NAMALWA (cell line): ENCODE measurements around the gene PTPRH.

ENCODE experiments used
- DNase-seq: peaks from one replicate; pipeline ENCODE4 v3.0.0-alpha.2; 2015; ENCODE audit warnings: low spot score

Gene PTPRH

DNA sequence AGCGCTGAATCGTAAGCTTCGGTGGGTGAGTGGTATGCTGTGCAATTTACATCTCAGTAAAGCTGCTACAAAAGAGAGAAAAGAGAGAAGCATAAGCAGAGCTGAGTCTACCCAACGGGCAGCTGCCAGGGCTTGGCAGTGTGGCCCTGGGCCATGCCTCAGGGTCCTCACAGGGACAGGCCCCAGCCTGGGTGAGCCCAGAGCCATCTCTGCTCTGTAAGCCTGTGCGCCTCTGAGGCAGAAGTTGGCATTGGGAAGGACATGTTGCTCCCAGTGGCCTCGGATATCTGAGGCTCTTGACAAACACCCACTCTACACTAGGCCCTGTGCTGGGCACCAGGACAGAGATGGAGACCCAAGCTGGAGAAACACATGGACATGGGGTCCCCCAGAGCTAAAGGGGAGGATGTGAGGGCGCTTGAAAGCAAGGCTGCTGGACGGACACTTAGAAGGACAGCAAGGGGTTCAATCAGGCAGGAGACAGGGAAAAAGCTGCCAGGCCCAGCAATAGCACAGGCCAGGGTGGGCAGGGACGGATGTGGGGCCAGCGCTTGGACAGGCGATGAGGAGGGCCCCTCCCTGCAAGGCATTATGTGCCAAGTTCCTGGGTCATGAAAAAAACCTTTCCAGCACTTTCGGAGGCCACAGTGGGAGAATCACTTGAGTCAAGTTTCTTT lies 34.8 kb upstream of the PTPRH start:
- DNase-seq = no peak

DNA sequence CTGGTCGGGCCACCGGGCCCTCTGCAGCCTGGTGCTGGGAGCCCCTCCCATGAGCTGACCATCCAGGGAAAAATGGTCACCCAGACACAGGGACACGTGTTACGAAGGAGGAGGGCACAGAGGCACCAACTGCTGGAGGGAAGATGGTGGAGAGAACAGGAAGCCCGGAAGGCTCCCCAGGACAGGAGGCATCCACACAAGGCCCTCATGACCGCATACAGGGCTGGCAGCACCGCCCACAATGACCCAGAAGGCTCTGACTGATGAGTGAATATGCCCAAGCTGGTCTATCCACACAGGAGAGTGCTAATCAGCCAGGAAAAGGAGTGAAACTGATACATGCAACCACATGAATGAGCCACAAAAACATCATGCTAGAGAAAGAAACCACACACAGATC lies 33.2 kb upstream of the PTPRH start:
- no peak for DNase-seq

GRCh38 chr19:55241935-55242464 lies 32.7 kb upstream of the PTPRH start:
- DNase-seq = no peak

DNA sequence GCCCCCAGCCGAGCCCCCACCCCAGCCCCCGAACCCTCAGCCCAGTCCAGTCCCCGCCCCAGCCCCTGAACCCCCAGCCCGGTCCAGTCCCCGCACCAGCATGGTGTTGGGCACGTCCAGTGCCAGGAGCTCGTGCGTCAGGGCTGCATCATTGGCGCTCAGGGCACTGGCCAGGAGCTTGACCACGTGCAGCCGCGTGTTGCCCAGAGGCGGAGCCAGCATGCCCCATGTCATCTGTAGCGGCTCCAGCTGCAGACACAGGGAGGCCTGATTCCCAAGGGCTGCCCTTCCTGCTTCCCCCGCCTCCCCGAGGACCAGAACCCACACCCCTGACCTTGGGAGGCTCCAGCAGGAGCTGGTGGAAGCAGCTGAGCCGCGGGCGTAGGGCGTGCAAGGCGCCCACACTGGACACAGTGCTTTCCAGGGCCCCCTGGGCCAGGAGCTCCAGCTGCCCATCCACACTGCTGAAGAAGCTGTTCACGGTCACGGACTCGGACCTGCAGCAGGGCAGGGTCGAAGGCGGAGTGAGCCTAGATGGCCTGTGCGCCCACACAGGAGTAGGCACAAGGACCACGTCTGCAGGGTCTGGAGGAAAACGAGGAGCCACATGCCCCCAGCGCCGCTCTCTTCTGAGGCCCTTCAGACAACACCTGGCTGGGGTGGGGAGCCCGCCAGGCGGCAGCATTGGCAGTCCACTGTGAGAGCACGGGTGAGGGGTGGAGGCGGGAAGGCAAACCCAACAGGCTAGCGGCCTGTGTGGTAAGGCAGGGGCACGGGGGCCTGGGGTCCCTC lies 32.0 kb upstream of the PTPRH start:
- no peak for DNase-seq

GRCh38 chr19:55240713-55241020 lies 31.4 kb upstream of the PTPRH start:
- no peak for DNase-seq

DNA sequence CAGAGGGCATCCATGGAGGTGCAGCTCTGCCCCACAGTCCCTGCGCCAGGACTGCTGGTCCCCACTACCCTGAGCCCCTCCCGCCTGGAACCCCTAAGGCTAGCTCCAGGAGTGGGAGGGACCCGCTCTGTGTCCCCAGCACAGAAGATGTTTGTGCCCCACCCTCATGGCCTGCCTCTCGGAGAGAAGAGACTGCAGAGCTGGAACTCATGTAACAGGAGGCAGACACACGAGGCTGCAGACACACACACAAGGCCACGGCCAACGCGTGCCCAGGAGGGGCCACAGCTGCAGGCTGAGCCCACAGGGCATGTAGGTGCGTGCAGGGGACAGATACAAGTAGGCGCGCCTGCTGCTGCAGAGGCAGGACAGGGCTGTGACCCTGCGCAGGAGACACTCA lies 29.7 kb upstream of the PTPRH start:
- DNase-seq = no peak

DNA sequence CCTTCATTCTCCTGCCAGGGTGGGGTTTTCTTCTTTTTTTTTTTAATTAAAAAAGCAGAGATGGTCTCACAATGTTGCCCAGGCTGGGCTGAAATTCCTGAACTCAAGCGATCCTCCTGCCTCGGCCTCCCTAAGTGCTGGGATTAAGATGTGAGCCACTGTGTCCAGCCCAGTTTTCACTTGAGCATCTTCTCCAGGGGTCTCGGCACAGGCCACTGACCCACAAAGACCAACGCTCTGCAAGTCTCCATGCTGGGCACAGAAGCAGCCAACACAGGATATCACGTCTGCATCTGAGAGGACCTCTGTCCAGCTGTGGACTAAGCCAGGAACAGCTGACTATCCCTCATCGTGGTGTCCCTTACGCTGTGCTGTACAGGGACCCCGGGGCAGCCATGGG lies 28.7 kb upstream of the PTPRH start:
- DNase-seq = no peak

- no peak for DNase-seq
Measured at GRCh38 chr19:55232986-55233385, 23.7 kb upstream of the PTPRH start.

GRCh38 chr19:55232286-55232602 lies 22.9 kb upstream of the PTPRH start:
- no peak for DNase-seq

DNA sequence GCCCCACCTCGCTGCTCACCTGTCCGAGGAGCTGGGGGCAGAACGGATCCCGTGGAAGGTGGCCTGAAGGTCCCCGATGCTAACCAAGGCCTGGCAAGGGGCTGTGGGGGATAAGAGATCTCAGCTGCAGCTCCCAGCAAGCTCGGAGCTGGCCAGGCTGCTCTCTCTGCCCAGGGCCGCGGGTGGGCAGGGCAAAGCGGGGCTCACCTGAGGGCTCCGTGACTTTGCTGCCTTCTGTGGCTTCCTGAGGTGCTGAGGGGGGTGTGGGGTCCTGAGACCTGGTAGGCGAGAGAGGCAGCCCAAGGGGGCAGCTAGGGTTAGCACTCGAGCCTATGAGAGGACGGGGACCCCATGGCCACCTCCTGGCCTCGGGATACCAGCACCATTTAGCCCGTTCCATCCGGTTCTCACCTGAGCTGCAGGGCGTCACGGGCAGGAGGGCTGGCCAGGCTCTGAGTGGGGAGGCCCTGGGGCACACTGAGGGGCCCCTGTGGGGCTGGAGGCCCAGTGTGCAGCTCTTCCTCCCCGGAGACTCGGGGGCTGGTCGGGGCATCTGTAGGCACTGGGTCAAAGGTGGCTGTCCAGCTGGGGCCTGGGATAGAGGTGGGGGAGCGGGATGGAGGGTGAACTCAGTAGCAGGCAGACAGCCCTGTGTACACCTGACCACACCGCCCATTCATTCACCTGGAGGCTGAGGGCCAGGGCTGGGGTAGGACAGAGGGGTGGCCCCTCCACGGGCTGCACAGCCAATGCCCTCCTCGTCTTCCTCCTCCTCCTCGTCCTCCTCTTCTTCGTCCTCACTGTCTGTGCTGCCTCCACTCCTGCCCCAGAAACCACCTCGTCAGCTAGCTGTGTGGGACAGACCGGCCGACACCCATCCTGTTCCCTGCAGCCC lies 22.3 kb upstream of the PTPRH start:
- no peak for DNase-seq

DNA sequence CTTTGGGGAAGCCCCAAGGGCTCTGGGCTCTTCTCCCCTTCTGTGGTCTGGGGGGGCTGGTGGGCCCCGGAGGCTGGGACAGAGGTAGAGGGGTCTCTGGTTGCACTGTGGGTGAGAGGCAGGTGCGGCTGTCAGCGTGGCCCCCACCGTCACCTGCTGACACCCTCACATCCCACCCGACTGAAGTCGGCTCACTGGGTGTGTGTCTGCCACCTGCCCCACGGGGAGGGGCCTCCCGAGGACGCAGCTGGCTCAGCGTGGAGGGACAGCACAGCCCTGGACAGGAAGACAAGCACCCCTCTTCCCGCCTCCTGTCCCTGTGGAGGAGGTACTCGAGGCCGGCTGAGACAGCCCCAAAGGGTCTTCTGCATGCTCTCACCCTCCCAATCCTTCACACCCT lies 21.5 kb upstream of the PTPRH start:
- DNase-seq = no peak

GRCh38 chr19:55230329-55230728 lies 21.0 kb upstream of the PTPRH start:
- DNase-seq = no peak

DNA sequence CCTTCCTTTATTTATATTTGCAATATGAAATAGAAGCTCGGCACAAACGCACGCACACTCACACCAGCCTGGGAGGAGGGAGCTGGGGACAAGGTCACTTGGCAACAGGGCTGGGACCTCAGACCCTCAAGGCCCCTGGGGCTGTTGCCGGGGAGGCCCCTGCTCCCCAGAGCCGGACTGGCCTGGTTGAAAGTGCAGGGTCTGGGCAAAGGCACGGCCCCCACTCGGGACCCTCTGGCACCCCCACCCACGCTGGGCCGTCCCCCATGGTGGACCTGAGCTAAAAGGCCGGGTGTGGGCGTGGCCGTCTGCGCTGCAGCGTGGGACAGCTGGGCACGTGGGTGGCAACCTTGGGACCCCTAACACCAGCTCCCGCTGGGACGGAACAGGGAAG lies 20.5 kb upstream of the PTPRH start:
- DNase-seq = no peak

GRCh38 chr19:55229145-55229788 lies 20.0 kb upstream of the PTPRH start:
- no peak for DNase-seq

GRCh38 chr19:55228403-55229031 lies 19.2 kb upstream of the PTPRH start, which contains the start of gene TMEM86B:
TMEM86B (minus strand) TSS chr19:55228763; CDS start chr19:55228741, 22 bp downstream.
- DNase-seq = no peak

DNA sequence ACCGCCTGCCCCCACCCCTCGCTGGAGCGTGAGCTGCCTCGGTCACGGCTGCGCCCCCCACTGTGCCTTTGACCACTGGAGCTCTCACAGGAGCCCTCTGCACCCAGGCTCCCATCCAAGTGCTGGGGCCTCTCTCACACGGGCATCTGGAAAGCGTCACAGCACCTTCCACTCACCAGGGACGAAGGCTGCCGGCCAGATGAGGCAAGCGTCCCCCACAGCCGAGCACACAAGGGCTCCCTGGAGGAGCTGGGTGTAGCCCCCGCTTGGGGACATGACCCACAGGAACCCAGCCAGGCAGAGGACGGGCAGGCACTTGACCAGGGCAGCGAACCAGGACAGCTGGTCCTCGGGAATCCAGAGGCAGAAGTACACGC lies 18.7 kb upstream of the PTPRH start:
- no peak for DNase-seq

- no peak for DNase-seq
Measured at GRCh38 chr19:55227241-55228014, 18.1 kb upstream of the PTPRH start.

- DNase-seq = no peak
Measured at GRCh38 chr19:55226788-55227187, 17.5 kb upstream of the PTPRH start.

DNA sequence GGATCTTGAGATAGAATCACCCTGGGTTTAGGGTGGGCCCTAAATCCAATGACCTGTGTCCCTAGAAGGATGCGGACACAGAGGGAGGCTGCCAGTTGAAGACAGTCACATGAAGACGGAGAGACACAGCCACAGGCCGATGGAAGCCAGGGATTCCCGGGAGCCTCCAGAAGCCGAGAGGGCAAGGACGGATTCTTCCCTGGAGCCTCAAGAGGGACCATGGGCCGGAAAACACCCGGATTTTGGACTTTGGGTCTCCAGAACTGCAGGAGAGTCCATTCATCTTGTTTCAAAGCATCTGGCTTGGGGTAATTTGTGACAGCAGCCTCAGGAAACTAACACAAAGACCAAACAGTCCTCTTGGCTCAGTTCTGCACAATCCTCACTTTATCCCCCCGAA lies 17.0 kb upstream of the PTPRH start:
- DNase-seq = no peak

DNA sequence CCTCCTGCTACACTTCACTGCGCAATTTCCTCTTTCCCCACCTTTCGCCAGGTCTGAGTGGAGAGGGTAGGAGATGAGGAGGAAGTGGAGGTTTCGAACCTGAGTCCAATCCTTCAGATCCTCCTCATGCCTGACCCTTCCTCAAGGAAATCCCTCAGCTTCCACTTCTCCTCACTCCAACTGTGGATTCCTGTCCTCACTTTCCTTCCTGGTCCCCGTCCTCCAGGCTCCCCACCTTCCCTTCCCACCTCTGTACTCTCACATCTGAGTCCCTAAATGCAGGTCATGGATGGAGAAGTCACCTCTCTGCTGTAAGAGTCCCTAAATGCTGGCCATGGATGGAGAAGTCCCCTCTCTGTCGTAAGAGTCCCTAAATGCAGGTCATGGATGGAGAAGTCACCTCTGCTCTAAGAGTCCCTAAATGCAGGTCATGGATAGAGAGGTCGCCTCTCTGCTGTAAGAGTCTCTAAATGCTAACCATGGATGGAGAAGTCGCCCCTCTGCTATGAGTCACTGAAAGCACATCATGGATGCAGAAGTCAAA lies 16.2 kb upstream of the PTPRH start:
- no peak for DNase-seq
